Naive B cell (primary cell): ENCODE data around the gene KCNG3. TPM values are rescaled to one million over a fixed set of nuclear protein-coding genes. Genes with fewer than 3 reads are reported as not detected.

Experiments
- ATAC-seq, 2 donors: fragments of 150-1000 bp; cut with Tn5 transposase; 2 replicates each; pipeline ENCODE4 v1.10.0; 2021; ENCODE audit warnings: low read depth in 2 of 2, mild to moderate bottlenecking in 2 of 2, moderate library complexity in 2 of 2
- DNase-seq: peaks from one replicate; pipeline ENCODE4 v3.0.0; 2022
- H3K27ac Mint-ChIP-seq, 6 donors: one replicate each; pipeline ENCODE4 v1.8.0; 2020 to 2022; ENCODE audit warnings: mild to moderate bottlenecking in 6 of 6, mixed read lengths in 6 of 6, moderate library complexity in 5 of 6, inconsistent platforms in 2 of 6
- H3K27me3 Mint-ChIP-seq, 3 donors: one replicate each; pipeline ENCODE4 v1.8.0; 2021 to 2022; ENCODE audit warnings: mixed read lengths in 3 of 3, mild to moderate bottlenecking in 1 of 3
- H3K36me3 Mint-ChIP-seq, 2 donors: one replicate each; pipeline ENCODE4 v1.8.0; 2020 to 2022; ENCODE audit warnings: mixed read lengths in 2 of 2, inconsistent platforms in 1 of 2, mild to moderate bottlenecking in 1 of 2
- H3K4me1 Mint-ChIP-seq, 3 donors: one replicate each; pipeline ENCODE4 v1.8.0; 2020 to 2022; ENCODE audit warnings: mixed read lengths in 3 of 3, inconsistent platforms in 1 of 3, mild to moderate bottlenecking in 1 of 3, moderate library complexity in 1 of 3
- H3K4me3 Mint-ChIP-seq, 8 donors: one replicate each; pipeline ENCODE4 v1.8.0; 2020 to 2022; ENCODE audit warnings: mild to moderate bottlenecking in 8 of 8, mixed read lengths in 8 of 8, moderate library complexity in 8 of 8, inconsistent platforms in 2 of 8
- H3K9me3 Mint-ChIP-seq, 7 donors: one replicate each; pipeline ENCODE4 v1.8.0; 2020 to 2022; ENCODE audit warnings: mixed read lengths in 7 of 7, mild to moderate bottlenecking in 5 of 7, inconsistent platforms in 2 of 7, moderate library complexity in 1 of 7
- polyA plus RNA-seq, 6 donors: library from polyadenylated mRNA; unstranded; fragments of 300-500 nt; fragmentation: Illumina TruSeq; gene quantifications; one replicate each; pipeline ENCODE4 v1.2.3, GENCODE V29; 2021; ENCODE audit warnings: low read depth in 6 of 6

KCNG3 gene
- polyA plus RNA-seq, 6 donors from 2014 or later, result not detected

- no peak overlapping the region for H3K4me3 Mint-ChIP-seq
- no peaks in the 10 kb centered on the region for H3K36me3 Mint-ChIP-seq
- H3K9me3 Mint-ChIP-seq, result no peaks in the 10 kb centered on the region
- no peak overlapping the region for H3K27ac Mint-ChIP-seq
- H3K27me3 Mint-ChIP-seq, result peaks cover 9% of the 10 kb centered on the region in 3 donors
- ATAC-seq (no peak), DNase-seq (no peak)
- no peaks in the 10 kb centered on the region for H3K4me1 Mint-ChIP-seq
Measured at GRCh38 chr2:42438685-42439084, 55.1 kb downstream of the KCNG3 start.

- Mint-ChIP-seq H3K9me3 (no peaks in the 10 kb centered on the region), H3K4me1 (no peaks in the 10 kb centered on the region), H3K27ac (no peak overlapping the region), H3K36me3 (no peaks in the 10 kb centered on the region), H3K27me3 (peaks cover 11 to 23% (median 12%) of the 10 kb centered on the region in 3 donors), H3K4me3 (no peak overlapping the region)
- ATAC-seq (no peak), DNase-seq (no peak)
Measured at GRCh38 chr2:42436370-42436769, 57.4 kb downstream of the KCNG3 start.

GRCh38 chr2:42435628-42436027 is 58.2 kb downstream of the KCNG3 start:
- no peak overlapping the region for H3K4me3 Mint-ChIP-seq
- peaks cover 8 to 23% (median 11%) of the 10 kb centered on the region in 3 donors for H3K27me3 Mint-ChIP-seq
- no peaks in the 10 kb centered on the region for H3K4me1 Mint-ChIP-seq
- no peaks in the 10 kb centered on the region for H3K36me3 Mint-ChIP-seq
- no peaks in the 10 kb centered on the region for H3K9me3 Mint-ChIP-seq
- no peak overlapping the region for H3K27ac Mint-ChIP-seq
- ATAC-seq (no peak), DNase-seq (no peak)

GRCh38 chr2:42430188-42430587 is 63.6 kb downstream of the KCNG3 start:
- Mint-ChIP-seq H3K27ac (peak overlapping the region in 1 of 6 donors; percentile 30), H3K9me3 (no peaks in the 10 kb centered on the region), H3K27me3 (peaks cover 5 to 35% (median 8%) of the 10 kb centered on the region in 3 donors), H3K4me1 (no peaks in the 10 kb centered on the region), H3K4me3 (no peak overlapping the region), H3K36me3 (no peaks in the 10 kb centered on the region)
- DNase-seq, result no peak
- ATAC-seq, result no peak

GRCh38 chr2:42429352-42429751 is 64.4 kb downstream of the KCNG3 start:
- DNase-seq, result no peak
- H3K27ac Mint-ChIP-seq, result peak overlapping the region in 1 of 6 donors; percentile 63
- no peak for ATAC-seq

GRCh38 chr2:42425697-42426096 is 68.1 kb downstream of the KCNG3 start:
- Mint-ChIP-seq H3K36me3 (no peaks in the 10 kb centered on the region), H3K27ac (no peak overlapping the region), H3K4me1 (no peaks in the 10 kb centered on the region), H3K4me3 (no peak overlapping the region), H3K9me3 (peaks cover 0 to 6% (median 0%) of the 10 kb centered on the region in 7 donors), H3K27me3 (peaks cover 10 to 38% (median 22%) of the 10 kb centered on the region in 3 donors)
- ATAC-seq, result no peak
- DNase-seq, result no peak

More at GRCh38 chr2:42429352-42429751, 64.4 kb downstream of the KCNG3 start:
- Mint-ChIP-seq H3K9me3 (no peaks in the 10 kb centered on the region), H3K27me3 (peaks cover 5 to 40% (median 8%) of the 10 kb centered on the region in 3 donors), H3K4me3 (no peak overlapping the region), H3K4me1 (no peaks in the 10 kb centered on the region), H3K36me3 (no peaks in the 10 kb centered on the region)

GRCh38 chr2:42424033-42424432 is 69.7 kb downstream of the KCNG3 start:
- no peaks in the 10 kb centered on the region for H3K4me1 Mint-ChIP-seq
- H3K4me3 Mint-ChIP-seq, result no peak overlapping the region
- no peaks in the 10 kb centered on the region for H3K36me3 Mint-ChIP-seq
- DNase-seq (no peak), ATAC-seq (no peak)
- no peak overlapping the region for H3K27ac Mint-ChIP-seq
- peaks cover 10 to 32% (median 22%) of the 10 kb centered on the region in 3 donors for H3K27me3 Mint-ChIP-seq
- H3K9me3 Mint-ChIP-seq, result peaks cover 0 to 6% (median 0%) of the 10 kb centered on the region in 7 donors

GRCh38 chr2:42421601-42422239 is 72.1 kb downstream of the KCNG3 start:
- Mint-ChIP-seq H3K27me3 (peaks cover 10 to 32% (median 22%) of the 10 kb centered on the region in 3 donors), H3K27ac (no peak overlapping the region), H3K36me3 (no peaks in the 10 kb centered on the region), H3K9me3 (peaks cover 0 to 6% (median 0%) of the 10 kb centered on the region in 7 donors), H3K4me3 (no peak overlapping the region), H3K4me1 (no peaks in the 10 kb centered on the region)
- ATAC-seq (no peak), DNase-seq (no peak)

- no peak for ATAC-seq
- H3K36me3 Mint-ChIP-seq, result no peaks in the 10 kb centered on the region
- no peak overlapping the region for H3K4me3 Mint-ChIP-seq
Measured at GRCh38 chr2:42421157-42421485, 72.7 kb downstream of the KCNG3 start.

GRCh38 chr2:42414648-42415047 is 79.1 kb downstream of the KCNG3 start:
- ATAC-seq, result no peak
- H3K27me3 Mint-ChIP-seq, result peaks cover 0 to 10% (median 8%) of the 10 kb centered on the region in 3 donors
- DNase-seq, result no peak
- H3K36me3 Mint-ChIP-seq, result peaks cover 0 to 12% of the 10 kb centered on the region in 2 donors
- peaks cover 2 to 29% (median 17%) of the 10 kb centered on the region in 7 donors for H3K9me3 Mint-ChIP-seq
- H3K4me3 Mint-ChIP-seq, result no peak overlapping the region
- H3K27ac Mint-ChIP-seq, result no peak overlapping the region
- no peaks in the 10 kb centered on the region for H3K4me1 Mint-ChIP-seq

More at GRCh38 chr2:42421157-42421485, 72.7 kb downstream of the KCNG3 start:
- Mint-ChIP-seq H3K9me3 (peaks cover 0 to 6% (median 0%) of the 10 kb centered on the region in 7 donors), H3K27ac (no peak overlapping the region), H3K27me3 (peaks cover 10 to 32% (median 22%) of the 10 kb centered on the region in 3 donors), H3K4me1 (no peaks in the 10 kb centered on the region)
- no peak for DNase-seq

- Mint-ChIP-seq H3K9me3 (peaks cover 2 to 29% (median 17%) of the 10 kb centered on the region in 7 donors), H3K4me1 (no peaks in the 10 kb centered on the region), H3K27me3 (peaks cover 0 to 10% (median 8%) of the 10 kb centered on the region in 3 donors), H3K4me3 (no peak overlapping the region), H3K27ac (no peak overlapping the region), H3K36me3 (peaks cover 0 to 12% of the 10 kb centered on the region in 2 donors)
- DNase-seq (no peak), ATAC-seq (no peak)
Measured at GRCh38 chr2:42414158-42414557, 79.6 kb downstream of the KCNG3 start.

- Mint-ChIP-seq H3K27ac (no peak overlapping the region), H3K4me3 (no peak overlapping the region), H3K36me3 (peaks cover 0 to 12% of the 10 kb centered on the region in 2 donors), H3K4me1 (no peaks in the 10 kb centered on the region), H3K27me3 (peaks cover 0 to 22% (median 8%) of the 10 kb centered on the region in 3 donors), H3K9me3 (peaks cover 2 to 29% (median 17%) of the 10 kb centered on the region in 7 donors)
- DNase-seq, result no peak
- no peak for ATAC-seq
Measured at GRCh38 chr2:42410742-42411514, 82.9 kb downstream of the KCNG3 start.

- Mint-ChIP-seq H3K27ac (no peak overlapping the region), H3K27me3 (peaks cover 0 to 28% (median 8%) of the 10 kb centered on the region in 3 donors), H3K4me3 (no peak overlapping the region), H3K9me3 (peaks cover 0 to 8% (median 0%) of the 10 kb centered on the region in 7 donors), H3K36me3 (no peaks in the 10 kb centered on the region), H3K4me1 (no peaks in the 10 kb centered on the region)
- DNase-seq, result no peak
- no peak for ATAC-seq
Measured at GRCh38 chr2:42408009-42408408, 85.8 kb downstream of the KCNG3 start.

GRCh38 chr2:42407476-42407875 is 86.3 kb downstream of the KCNG3 start:
- Mint-ChIP-seq H3K4me3 (no peak overlapping the region), H3K4me1 (no peaks in the 10 kb centered on the region), H3K9me3 (peaks cover 0 to 8% (median 0%) of the 10 kb centered on the region in 7 donors), H3K27ac (no peak overlapping the region), H3K27me3 (peaks cover 0 to 28% (median 8%) of the 10 kb centered on the region in 3 donors), H3K36me3 (no peaks in the 10 kb centered on the region)
- DNase-seq (no peak), ATAC-seq (no peak)
